H1 (cell line): ENCODE results near the gene C6orf136. TPM values are rescaled to one million over a fixed set of nuclear protein-coding genes. Genes with fewer than 3 reads are reported as not detected.
A peak's percentile ranks its signal among the peaks of the same experiment; 100 is the strongest.

Source experiments
- CTCF ChIA-PET: fragments of 300-600 bp; sonication (Branson Sonifier 250); formaldehyde crosslinking; loops from one replicate; lab custom pipeline; 2021; ENCODE audit not compliant: partially characterized antibody; lab: Charles Lee
- POLR2A ChIA-PET: fragments of 300-600 bp; sonication (Branson Sonifier 250); formaldehyde crosslinking; loops from one replicate; lab custom pipeline; 2021; ENCODE audit warnings: inconsistent platforms; ENCODE audit not compliant: partially characterized antibody; lab: Charles Lee
- DNase-seq, 2 experiments: peaks; one replicate each; pipeline versions ENCODE4 v3.0.0 to v3.0.0-alpha.2; 2010 to 2022; ENCODE audit warnings: low spot score in 2 of 2, low read depth in 1 of 2, mixed read lengths in 1 of 2
- FAIRE-seq: peaks from 2 replicates; lab custom pipeline; 2011; peaks lifted over from hg19 to GRCh38; lab: Jason Lieb, UNC
- H2AFZ ChIP-seq: 2 replicates; pipeline ENCODE4 v1.8.1; 2012; ENCODE audit warnings: low read length, inconsistent platforms
- H2AK5ac ChIP-seq: 2 replicates; pipeline ENCODE4 v1.6.1; 2013; ENCODE audit warnings: low read depth, low read length
- H2BK120ac ChIP-seq: replicated peaks from 2 replicates; pipeline ENCODE3; 2013; ENCODE audit warnings: low read depth, low read length, inconsistent platforms
- H2BK12ac ChIP-seq: 2 replicates; pipeline ENCODE4 v1.6.1; 2013; ENCODE audit warnings: low read depth, low read length
- H2BK15ac ChIP-seq: 2 replicates; pipeline ENCODE4 v1.6.1; 2013; ENCODE audit warnings: low read length
- H2BK20ac ChIP-seq: 2 replicates; pipeline ENCODE4 v1.6.1; 2013; ENCODE audit warnings: low read length
- H2BK5ac ChIP-seq: 2 replicates; pipeline ENCODE4 v1.6.1; 2013; ENCODE audit warnings: low read depth, low read length
- H3K14ac ChIP-seq: 2 replicates; pipeline ENCODE4 v1.6.1; 2013; ENCODE audit warnings: inconsistent platforms; ENCODE audit not compliant: insufficient read length
- H3K18ac ChIP-seq: 2 replicates; pipeline ENCODE4 v1.6.1; 2013; ENCODE audit warnings: low read length; ENCODE audit errors: extremely low read depth
- H3K23ac ChIP-seq: 2 replicates; pipeline ENCODE4 v1.6.1; 2013; ENCODE audit warnings: inconsistent platforms; ENCODE audit not compliant: insufficient read length
- H3K23me2 ChIP-seq: 2 replicates; pipeline ENCODE4 v1.6.1; 2013; ENCODE audit warnings: low read depth, low read length
- H3K27ac ChIP-seq: 2 replicates; pipeline ENCODE4 v1.6.1; 2011; ENCODE audit warnings: low read depth, low read length, inconsistent platforms
- H3K27me3 ChIP-seq, 4 experiments: replicated peaks in 1 of 4; 1 replicate in 1 of 4; 2 replicates in 3 of 4; pipeline versions ENCODE4 v1.6.1 to v1.8.1; 2011 to 2013; ENCODE audit warnings: low read length in 3 of 4, mild to moderate bottlenecking in 3 of 4, inconsistent platforms in 2 of 4, mixed read lengths in 2 of 4, moderate library complexity in 1 of 4; ENCODE audit not compliant: control insufficient read depth in 3 of 4, insufficient read depth in 3 of 4; ENCODE audit errors: extremely low read depth in 1 of 4
- H3K36me3 ChIP-seq, 4 experiments: 2 replicates each; pipeline versions ENCODE4 v1.6.1 to v1.8.1; 2011 to 2013; ENCODE audit warnings: mild to moderate bottlenecking in 4 of 4, low read length in 3 of 4, moderate library complexity in 2 of 4, control low read depth in 1 of 4, inconsistent platforms in 1 of 4; ENCODE audit not compliant: insufficient read depth in 4 of 4, control insufficient read depth in 2 of 4
- H3K4ac ChIP-seq: replicated peaks from 2 replicates; pipeline ENCODE3; 2013; ENCODE audit warnings: low read length, low read depth, mixed read lengths, inconsistent platforms; ENCODE audit not compliant: insufficient read length
- H3K4me1 ChIP-seq, 4 experiments: replicated peaks in 1 of 4; 1 replicate in 1 of 4; 2 replicates in 3 of 4; pipeline versions ENCODE4 v1.6.1 to v1.8.1; 2011 to 2013; ENCODE audit warnings: low read length in 3 of 4, inconsistent platforms in 2 of 4, mixed read lengths in 1 of 4; ENCODE audit not compliant: insufficient read depth in 4 of 4, control insufficient read depth in 3 of 4
- H3K4me2 ChIP-seq, 2 experiments: 2 replicates each; pipeline versions ENCODE4 v1.6.1 to v1.8.1; 2011 to 2013; ENCODE audit warnings: low read depth in 2 of 2, low read length in 2 of 2, control low read depth in 1 of 2, inconsistent platforms in 1 of 2, mild to moderate bottlenecking in 1 of 2; ENCODE audit not compliant: insufficient read depth in 1 of 2
- H3K4me3 ChIP-seq, 4 experiments: fragments of 200-600, 300-600 bp in 1 of 4; sonication (generic), shearing (Covaris generic), sonication (Bioruptor Twin) in 1 of 4; 2 replicates each; pipeline versions ENCODE4 v1.5.1 to v1.8.1; 2011 to 2016; ENCODE audit warnings: low read length in 4 of 4, low read depth in 3 of 4, control low read depth in 2 of 4, inconsistent platforms in 2 of 4, mild to moderate bottlenecking in 2 of 4, mixed read lengths in 1 of 4, moderate library complexity in 1 of 4; ENCODE audit not compliant: insufficient read depth in 2 of 4; ENCODE audit errors: extremely low read depth in 1 of 4
- H3K56ac ChIP-seq: replicated peaks from 2 replicates; pipeline ENCODE3; 2013; ENCODE audit warnings: low read depth, mild to moderate bottlenecking, mixed read lengths, low read length, inconsistent platforms; ENCODE audit not compliant: insufficient read length
- H3K79me1 ChIP-seq: 2 replicates; pipeline ENCODE4 v1.6.1; 2013; ENCODE audit warnings: low read depth, low read length, control low read depth
- H3K79me2 ChIP-seq, 2 experiments: 2 replicates each; pipeline versions ENCODE4 v1.6.1 to v1.8.1; 2012 to 2013; ENCODE audit warnings: low read length in 2 of 2, mild to moderate bottlenecking in 2 of 2, inconsistent platforms in 1 of 2; ENCODE audit not compliant: insufficient read depth in 2 of 2, control insufficient read depth in 1 of 2
- H3K9ac ChIP-seq, 4 experiments: replicated peaks in 1 of 4; 1 replicate in 1 of 4; 2 replicates in 3 of 4; pipeline versions ENCODE4 v1.6.1 to v1.8.1; 2011 to 2013; ENCODE audit warnings: low read depth in 3 of 4, low read length in 3 of 4, control low read depth in 2 of 4, mild to moderate bottlenecking in 2 of 4, moderate library complexity in 2 of 4, inconsistent platforms in 1 of 4; ENCODE audit errors: extremely low read depth in 1 of 4
- H3K9me3 ChIP-seq, 2 experiments: 2 replicates each; pipeline versions ENCODE4 v1.6.1 to v1.8.1; 2012 to 2013; ENCODE audit warnings: mild to moderate bottlenecking in 2 of 2, moderate library complexity in 2 of 2, control low read depth in 1 of 2, inconsistent platforms in 1 of 2, low read depth in 1 of 2, low read length in 1 of 2, mixed read lengths in 1 of 2; ENCODE audit not compliant: insufficient read depth in 2 of 2
- H4K20me1 ChIP-seq, 2 experiments: replicated peaks in 1 of 2; 2 replicates each; pipeline versions ENCODE3 to v1.8.1; 2011 to 2013; ENCODE audit warnings: inconsistent platforms in 2 of 2, low read length in 2 of 2, mild to moderate bottlenecking in 1 of 2; ENCODE audit not compliant: insufficient read depth in 2 of 2, control insufficient read depth in 1 of 2
- H4K5ac ChIP-seq: 2 replicates; pipeline ENCODE4 v1.6.1; 2013; ENCODE audit warnings: low read length, low read depth, mixed read lengths, inconsistent platforms; ENCODE audit not compliant: insufficient read length
- H4K8ac ChIP-seq: 2 replicates; pipeline ENCODE4 v1.8.0; 2013; ENCODE audit warnings: mild to moderate bottlenecking, moderate library complexity, low read length, inconsistent platforms; ENCODE audit not compliant: insufficient read depth; ENCODE audit errors: extremely low read depth
- H4K91ac ChIP-seq: replicated peaks from 2 replicates; pipeline ENCODE3; 2013; ENCODE audit warnings: low read length, mixed read lengths, inconsistent platforms; ENCODE audit not compliant: insufficient read length
- CHD1 ChIP-seq: IDR thresholded peaks from 2 replicates; pipeline ENCODE4 v1.6.1; 2012; ENCODE audit warnings: low read depth, low read length, improper control_type of control experiment
- CREB1 ChIP-seq: IDR thresholded peaks from 2 replicates; pipeline ENCODE4 v1.6.1; 2012; ENCODE audit warnings: inconsistent platforms
- POLR2A ChIP-seq, 2 experiments: IDR thresholded peaks; 1 replicate in 1 of 2; 2 replicates in 1 of 2; pipeline ENCODE4 v1.6.1; 2011; ENCODE audit warnings: low read depth in 2 of 2, low read length in 2 of 2, mild to moderate bottlenecking in 2 of 2; ENCODE audit errors: control extremely low read depth in 1 of 2
- POLR2AphosphoS5 ChIP-seq: IDR thresholded peaks from 2 replicates; pipeline ENCODE4 v1.6.1; 2011; ENCODE audit warnings: low read depth, low read length
- SRF ChIP-seq: IDR thresholded peaks from 2 replicates; pipeline ENCODE4 v1.6.1; 2011; ENCODE audit warnings: mild to moderate bottlenecking, low read depth, low read length, moderate library complexity
- TAF1 ChIP-seq: IDR thresholded peaks from 2 replicates; pipeline ENCODE4 v1.6.1; 2011; ENCODE audit warnings: mild to moderate bottlenecking, low read depth, low read length
- TBP ChIP-seq: IDR thresholded peaks from 2 replicates; pipeline ENCODE4 v1.6.1; 2011; ENCODE audit warnings: low read depth, low read length, improper control_type of control experiment
- YY1 ChIP-seq: IDR thresholded peaks from 2 replicates; pipeline ENCODE4 v1.6.1; 2011; ENCODE audit warnings: low read depth, mild to moderate bottlenecking, low read length
- WGBS, 2 experiments: shearing (Covaris generic) in 1 of 2; methylation state at CpG; one replicate each; pipeline versions ENCODE4 v1.1.6 to v1.1.7; 2013 to 2015; ENCODE audit warnings: low lambda C conversion rate in 2 of 2, mixed read lengths in 2 of 2, inconsistent platforms in 1 of 2, low coverage in 1 of 2, missing lambda C conversion rate in 1 of 2; ENCODE audit not compliant: insufficient replicate concordance in 2 of 2, insufficient coverage in 1 of 2, insufficient read length in 1 of 2; ENCODE audit errors: extremely low coverage in 1 of 2, missing lambda C conversion rate in 1 of 2; 5-methylcytosine and 5-hydroxymethylcytosine counted together
- polyA plus RNA-seq, 7 experiments: library from polyadenylated mRNA; depleted of rRNA in 3 of 7; stranded (reverse) in 5 of 7; unstranded in 2 of 7; fragments of >200 nt in 5 of 7; fragments of 200-250 nt in 2 of 7; gene quantifications; 1 replicate in 5 of 7; 2 replicates in 1 of 7; 4 replicates in 1 of 7; pipeline versions ENCODE4 v1.2.1 to v1.2.3, GENCODE V29; 2011 to 2013; ENCODE audit warnings: missing spikeins in 2 of 7, mixed read lengths in 2 of 7
- total RNA-seq: library from RNA; stranded (reverse); fragmentation: NEBNext Ultra II Directional; extraction: Animal tissue kit (Norgen Biotek cat#: 25700); gene quantifications from 2 replicates; pipeline ENCODE4 v1.2.1, GENCODE V29; 2021
- TF ChIP-seq, protein P1 (sequence below): IDR thresholded peaks from 2 replicates; pipeline ENCODE4 v1.6.1; 2012; ENCODE audit warnings: inconsistent platforms
- TF ChIP-seq, protein P2 (sequence below): IDR thresholded peaks from 2 replicates; pipeline ENCODE4 v1.6.1; 2012; ENCODE audit warnings: low read length, inconsistent platforms

The C6orf136 gene
- total and polyA plus RNA-seq, 2 of the 8 experiments (the other 6 are each of a cell fraction or from before 2014, with no cell fraction given), result 20.8 to 23.1 TPM

DNA sequence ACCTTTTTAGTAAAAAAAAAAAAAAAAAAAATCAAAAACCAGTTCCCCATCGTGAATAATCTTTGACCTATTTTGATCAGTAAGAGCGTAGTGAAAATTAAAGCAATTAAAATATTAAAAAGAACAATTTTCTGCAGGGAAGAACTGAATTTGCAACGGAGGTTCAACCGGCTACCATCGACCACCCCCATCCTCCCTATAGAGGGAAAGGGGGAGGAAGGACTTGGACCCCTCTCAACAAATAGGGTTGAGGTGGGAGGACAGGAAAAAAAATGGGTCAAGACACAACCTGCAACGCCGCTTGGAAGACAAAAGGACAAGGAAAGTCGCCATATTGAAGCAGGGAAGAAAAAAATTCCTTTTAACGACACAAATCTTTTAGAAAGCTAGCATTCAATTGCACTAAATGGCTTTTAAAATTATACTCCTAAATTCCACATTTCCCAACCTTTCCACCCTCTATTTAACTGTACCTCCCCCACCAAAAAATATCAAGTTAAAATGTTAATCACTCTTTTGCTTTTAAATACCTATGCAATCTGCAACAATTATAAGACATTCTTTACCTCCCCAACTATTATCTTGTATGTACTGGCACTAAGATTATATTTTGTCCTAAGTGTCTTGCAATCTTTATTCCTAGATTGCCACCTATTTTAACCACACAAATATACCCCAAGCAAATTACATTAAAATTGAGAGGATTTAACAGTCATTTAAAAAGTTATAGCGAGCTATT, 31.5 kb upstream of the C6orf136 start:
- Histone ChIP-seq H2AFZ (no peak overlapping the region), H3K56ac (peak overlapping the region; percentile 38), H3K79me2 (peaks cover 4 to 67% of the 10 kb centered on the region in 2 experiments; a peak in 3 of 4 replicates), H3K4me1 (peaks cover 0 to 6% (median 4%) of the 10 kb centered on the region in 4 experiments; a peak in 4 of 7 replicates), H3K23ac (no peak overlapping the region), H3K79me1 (peaks cover 9% of the 10 kb centered on the region; the same call in 1 of the 2 replicates), H4K8ac (peak overlapping the region; percentile 98; the same call in 1 of the 2 replicates), H3K4me2 (peak overlapping the region; percentile 96 to 98), H3K9ac (peak overlapping the region; percentile 99 to 100 (median 100)), H3K23me2 (peaks cover 14% of the 10 kb centered on the region), H4K91ac (no peak overlapping the region), H3K27ac (peak overlapping the region; percentile 98), H2BK20ac (no peak overlapping the region), H2BK5ac (peak overlapping the region; percentile 93), H2BK15ac (no peak overlapping the region), H4K5ac (peak overlapping the region; percentile 84), H4K20me1 (peaks cover 1 to 4% of the 10 kb centered on the region in 2 experiments), H2AK5ac (peak overlapping the region; percentile 91; the same call in 1 of the 2 replicates), H3K9me3 (no peaks in the 10 kb centered on the region), H3K14ac (no peak overlapping the region), H3K27me3 (no peaks in the 10 kb centered on the region), H3K18ac (peak overlapping the region; percentile 21; the same call in 1 of the 2 replicates), H3K4me3 (peak overlapping the region; percentile 90 to 97 (median 96)), H3K36me3 (peaks cover 6 to 44% (median 15%) of the 10 kb centered on the region in 4 experiments), H2BK120ac (no peak overlapping the region), H2BK12ac (peak overlapping the region; percentile 91; the same call in 1 of the 2 replicates), H3K4ac (no peak overlapping the region)
- WGBS, 2 experiments, result 1% methylated on average over 10 of the region's 10 CpGs; no CpG with 5 or more reads in 1 of the 2 experiments
- ChIA-PET CTCF (interaction anchor here (1.6 to 1.7 kb wide), 2 partner anchors 14 to 18 kb away, joined by 4 to 7 read pairs; no protein-coding TSS in a partner anchor), POLR2A (interaction anchor here (0.7 to 4.8 kb wide), 50 partner anchors 7 to 550 kb away, joined by 3 to 443 read pairs (median 5); partner anchors contain the start of genes ABCF1, ATAT1, C6orf136 and DHX16)
- peak; percentile 63 to 73 for DNase-seq
- no peak for FAIRE-seq
- no peak for TF ChIP-seq SRF
- TF ChIP-seq CHD1, result peak; percentile 90
- peak; percentile 43; the same call in 1 of the 2 replicates for TF ChIP-seq TBP
- TF ChIP-seq, protein P1, sequence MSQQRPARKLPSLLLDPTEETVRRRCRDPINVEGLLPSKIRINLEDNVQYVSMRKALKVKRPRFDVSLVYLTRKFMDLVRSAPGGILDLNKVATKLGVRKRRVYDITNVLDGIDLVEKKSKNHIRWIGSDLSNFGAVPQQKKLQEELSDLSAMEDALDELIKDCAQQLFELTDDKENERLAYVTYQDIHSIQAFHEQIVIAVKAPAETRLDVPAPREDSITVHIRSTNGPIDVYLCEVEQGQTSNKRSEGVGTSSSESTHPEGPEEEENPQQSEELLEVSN, result no peak
- TF ChIP-seq TAF1, result peak; percentile 84
- TF ChIP-seq CREB1, result 0 out of 2 replicates have a peak, but pooled peaks have one; percentile 3
- peak; percentile 84; the same call in 1 of the 2 replicates for TF ChIP-seq YY1
- TF ChIP-seq, protein P2, sequence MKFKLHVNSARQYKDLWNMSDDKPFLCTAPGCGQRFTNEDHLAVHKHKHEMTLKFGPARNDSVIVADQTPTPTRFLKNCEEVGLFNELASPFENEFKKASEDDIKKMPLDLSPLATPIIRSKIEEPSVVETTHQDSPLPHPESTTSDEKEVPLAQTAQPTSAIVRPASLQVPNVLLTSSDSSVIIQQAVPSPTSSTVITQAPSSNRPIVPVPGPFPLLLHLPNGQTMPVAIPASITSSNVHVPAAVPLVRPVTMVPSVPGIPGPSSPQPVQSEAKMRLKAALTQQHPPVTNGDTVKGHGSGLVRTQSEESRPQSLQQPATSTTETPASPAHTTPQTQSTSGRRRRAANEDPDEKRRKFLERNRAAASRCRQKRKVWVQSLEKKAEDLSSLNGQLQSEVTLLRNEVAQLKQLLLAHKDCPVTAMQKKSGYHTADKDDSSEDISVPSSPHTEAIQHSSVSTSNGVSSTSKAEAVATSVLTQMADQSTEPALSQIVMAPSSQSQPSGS, result peak; percentile 20; the same call in 1 of the 2 replicates
- peak; percentile 54 to 98 for TF ChIP-seq POLR2A (IDR thresholded peaks at IDR 0.05; ENCODE audit: control extremely low read depth in 1 of 2, low read depth in 2 of 2, low read length in 2 of 2)
- peak; percentile 91 for TF ChIP-seq POLR2AphosphoS5
